Ammon's horn (tissue), 1 donor: ENCODE measurements around the gene RPTOR.
A peak's percentile ranks its signal among the peaks of the same experiment; 100 is the strongest.

ENCODE experiments used
- DNase-seq: peaks from one replicate; pipeline ENCODE4 v3.0.0-alpha.2; 2016; ENCODE audit warnings: low spot score

Gene RPTOR

GRCh38 chr17:80668375-80669148 lies 123.9 kb downstream of the RPTOR start:
- DNase-seq, result no peak

GRCh38 chr17:80671039-80671824 lies 126.6 kb downstream of the RPTOR start:
- DNase-seq, result no peak

- DNase-seq, result no peak
Measured at GRCh38 chr17:80671825-80672110, 127.1 kb downstream of the RPTOR start.

- DNase-seq, result no peak
Measured at GRCh38 chr17:80673152-80673920, 128.7 kb downstream of the RPTOR start.

- no peak for DNase-seq
Measured at GRCh38 chr17:80675438-80676095, 130.9 kb downstream of the RPTOR start.

GRCh38 chr17:80676096-80676466 lies 131.4 kb downstream of the RPTOR start:
- DNase-seq, result no peak

GRCh38 chr17:80676564-80676963 lies 131.9 kb downstream of the RPTOR start:
- DNase-seq, result no peak

GRCh38 chr17:80677214-80677756 lies 132.6 kb downstream of the RPTOR start:
- no peak for DNase-seq

GRCh38 chr17:80679816-80680215 lies 135.2 kb downstream of the RPTOR start:
- DNase-seq, result no peak

- DNase-seq, result no peak
Measured at GRCh38 chr17:80681215-80681614, 136.6 kb downstream of the RPTOR start.

- no peak for DNase-seq
Measured at GRCh38 chr17:80682372-80682771, 137.7 kb downstream of the RPTOR start.

- peak; percentile 72 for DNase-seq
Measured at GRCh38 chr17:80683625-80684104, 139.0 kb downstream of the RPTOR start.

GRCh38 chr17:80687839-80688238 lies 143.2 kb downstream of the RPTOR start:
- no peak for DNase-seq

GRCh38 chr17:80689129-80689619 lies 144.5 kb downstream of the RPTOR start:
- no peak for DNase-seq

- no peak for DNase-seq
Measured at GRCh38 chr17:80691784-80692183, 147.1 kb downstream of the RPTOR start.

- DNase-seq, result peak; percentile 63
Measured at GRCh38 chr17:80692931-80693467, 148.4 kb downstream of the RPTOR start.

- DNase-seq, result no peak
Measured at GRCh38 chr17:80693511-80693910, 148.9 kb downstream of the RPTOR start.

GRCh38 chr17:80694085-80694991 lies 149.7 kb downstream of the RPTOR start:
- no peak for DNase-seq

- no peak for DNase-seq
Measured at GRCh38 chr17:80694992-80695912, 150.6 kb downstream of the RPTOR start.
